Measurements from ENCODE around the gene KCNK2. TPM values are rescaled to one million over a fixed set of nuclear protein-coding genes. Genes with fewer than 3 reads are reported as not detected.

KCNK2 gene
- total RNA-seq, 1 donor from 2014 or later = 7.4 TPM

- Mint-ChIP-seq H3K9me3 (no peaks in the 10 kb centered on the region), H3K27me3 (ENCODE audit: low read depth) (no peaks in the 10 kb centered on the region), H3K4me3 (no peak overlapping the region), H3K36me3 (no peaks in the 10 kb centered on the region), H3K4me1 (peaks cover 12% of the 10 kb centered on the region), H3K27ac (no peak overlapping the region)
- no peak for TF ChIP-seq CTCF (IDR thresholded peaks at IDR 0.05; ENCODE audit: unreplicated experiment)
- no peak for DNase-seq (ENCODE audit: low spot score in 2 of 2, unreplicated experiment in 2 of 2)
Observed at GRCh38 chr1:215059947-215060346, 22.6 kb upstream of the KCNK2 start.

- no peak for TF ChIP-seq CTCF (IDR thresholded peaks at IDR 0.05; ENCODE audit: unreplicated experiment)
- Mint-ChIP-seq H3K27ac (no peak overlapping the region), H3K9me3 (no peaks in the 10 kb centered on the region), H3K36me3 (no peaks in the 10 kb centered on the region), H3K27me3 (ENCODE audit: low read depth) (no peaks in the 10 kb centered on the region), H3K4me1 (peaks cover 9% of the 10 kb centered on the region), H3K4me3 (no peak overlapping the region)
- no peak for DNase-seq (ENCODE audit: low spot score in 2 of 2, unreplicated experiment in 2 of 2)
Observed at GRCh38 chr1:215064327-215064726, 18.2 kb upstream of the KCNK2 start.

- TF ChIP-seq CTCF (IDR thresholded peaks at IDR 0.05; ENCODE audit: unreplicated experiment) = no peak
Observed at GRCh38 chr1:215071078-215071477, 11.5 kb upstream of the KCNK2 start.

DNA sequence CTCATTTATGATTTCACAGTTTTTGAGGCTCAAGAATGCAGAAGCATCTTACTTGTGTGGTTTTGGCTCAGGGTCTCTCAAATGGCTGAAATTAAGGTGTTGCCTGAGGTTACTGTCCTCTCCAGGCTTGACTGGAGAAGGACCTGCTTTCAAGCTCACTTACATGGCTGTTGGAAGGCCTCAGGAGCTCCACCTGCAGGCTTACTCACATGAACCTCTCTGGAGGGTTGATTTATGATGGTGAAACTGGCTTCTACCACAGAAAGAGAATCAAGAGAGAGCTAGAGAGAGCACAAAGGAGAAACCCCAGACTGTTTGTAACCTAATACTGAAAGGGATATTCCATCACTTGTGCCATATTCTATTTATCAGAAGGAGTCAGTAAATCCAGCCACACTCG, 6.2 kb upstream of the KCNK2 start:
- no peak for TF ChIP-seq CTCF (IDR thresholded peaks at IDR 0.05; ENCODE audit: unreplicated experiment)
- Mint-ChIP-seq H3K9me3 (no peaks in the 10 kb centered on the region), H3K4me3 (no peak overlapping the region), H3K27me3 (ENCODE audit: low read depth) (peaks cover 55% of the 10 kb centered on the region), H3K4me1 (peaks cover 2% of the 10 kb centered on the region), H3K36me3 (no peaks in the 10 kb centered on the region), H3K27ac (no peak overlapping the region)
- no peak for DNase-seq (ENCODE audit: low spot score in 2 of 2, unreplicated experiment in 2 of 2)

More at GRCh38 chr1:215071078-215071477, 11.5 kb upstream of the KCNK2 start:
- H3K4me1 Mint-ChIP-seq = no peaks in the 10 kb centered on the region
- H3K36me3 Mint-ChIP-seq = no peaks in the 10 kb centered on the region
- H3K4me3 Mint-ChIP-seq = no peak overlapping the region
- H3K27me3 Mint-ChIP-seq (ENCODE audit: low read depth) = peaks cover 19% of the 10 kb centered on the region
- H3K27ac Mint-ChIP-seq = no peak overlapping the region
- no peaks in the 10 kb centered on the region for H3K9me3 Mint-ChIP-seq
- DNase-seq (ENCODE audit: low spot score in 2 of 2, unreplicated experiment in 2 of 2) = no peak

GRCh38 chr1:215079456-215079855, 3.1 kb upstream of the KCNK2 start:
- no peaks in the 10 kb centered on the region for H3K9me3 Mint-ChIP-seq
- H3K36me3 Mint-ChIP-seq = no peaks in the 10 kb centered on the region
- peaks cover 69% of the 10 kb centered on the region for H3K27me3 Mint-ChIP-seq (ENCODE audit: low read depth)
- TF ChIP-seq CTCF (IDR thresholded peaks at IDR 0.05; ENCODE audit: unreplicated experiment) = no peak
- H3K27ac Mint-ChIP-seq = no peak overlapping the region
- no peak overlapping the region for H3K4me3 Mint-ChIP-seq
- DNase-seq (ENCODE audit: low spot score in 2 of 2, unreplicated experiment in 2 of 2) = no peak
- H3K4me1 Mint-ChIP-seq = peaks cover 20% of the 10 kb centered on the region
